Bronchial epithelial cell (primary cell): ENCODE measurements around the gene CCDC40. TPM values are rescaled to one million over a fixed set of nuclear protein-coding genes. Genes with fewer than 3 reads are reported as not detected.

Experiments used
- DNase-seq: peaks from one replicate; pipeline ENCODE4 v3.0.0-alpha.2; 2010; ENCODE audit warnings: low read depth
- FAIRE-seq: peaks from 2 replicates; lab custom pipeline; 2011; peaks lifted over from hg19 to GRCh38; lab: Jason Lieb, UNC
- H3K27me3 ChIP-seq: 2 replicates; pipeline ENCODE4 v1.5.1; 2011; ENCODE audit warnings: low read length; ENCODE audit not compliant: control insufficient read depth, insufficient read depth
- H3K36me3 ChIP-seq: 2 replicates; pipeline ENCODE4 v1.5.1; 2011; ENCODE audit warnings: low read length; ENCODE audit not compliant: control insufficient read depth, insufficient read depth
- H3K4me3 ChIP-seq: 2 replicates; pipeline ENCODE4 v1.5.1; 2011; ENCODE audit warnings: mild to moderate bottlenecking, low read depth, low read length, control low read depth
- total RNA-seq: library from RNA; depleted of rRNA; stranded (reverse); fragments of >200 nt; gene quantifications from 2 replicates; pipeline ENCODE4 v1.2.1, GENCODE V29; 2014
- TF ChIP-seq, protein P1 (sequence below): IDR thresholded peaks from 2 replicates; pipeline ENCODE4 v1.5.1; 2011; ENCODE audit warnings: mild to moderate bottlenecking, moderate library complexity, low read length, control low read depth, inconsistent platforms; ENCODE audit not compliant: insufficient read depth, severe bottlenecking

CCDC40 gene
- total RNA-seq, 1 donor from 2014 or later, result 0.79 TPM

DNA sequence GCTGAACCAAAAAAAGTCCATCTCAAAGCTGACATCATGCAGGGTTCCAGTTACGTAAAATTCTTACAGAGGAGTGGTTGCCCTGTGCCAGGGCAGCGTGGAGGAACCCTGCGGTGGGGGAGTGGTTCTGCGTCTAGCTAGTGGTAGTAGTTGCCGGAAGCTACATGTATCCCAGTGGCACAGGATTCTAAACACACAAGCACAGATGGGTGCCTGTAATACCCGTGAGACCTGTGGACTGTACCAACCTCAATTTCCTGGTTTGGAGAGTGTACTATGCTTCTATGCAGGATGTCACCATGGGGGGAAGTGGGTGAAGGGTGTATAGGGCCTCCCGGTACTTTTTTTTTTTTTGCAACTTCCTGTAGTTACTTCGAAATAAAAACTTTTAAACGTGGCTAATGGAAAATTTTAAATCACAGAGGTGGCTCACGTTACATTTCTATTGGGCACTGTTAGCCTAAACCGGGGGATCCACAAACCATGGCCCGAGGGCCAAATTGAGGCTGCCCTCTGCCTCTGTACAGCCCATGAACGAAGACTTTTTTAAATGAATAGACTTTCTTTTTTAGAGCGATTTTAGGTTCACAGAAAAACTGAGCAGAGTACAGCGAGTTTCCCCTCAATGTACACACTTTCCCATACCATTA, 39.3 kb upstream of the CCDC40 start:
- H3K36me3 ChIP-seq, result peaks cover 3% of the 10 kb centered on the region
- TF ChIP-seq, protein P1, sequence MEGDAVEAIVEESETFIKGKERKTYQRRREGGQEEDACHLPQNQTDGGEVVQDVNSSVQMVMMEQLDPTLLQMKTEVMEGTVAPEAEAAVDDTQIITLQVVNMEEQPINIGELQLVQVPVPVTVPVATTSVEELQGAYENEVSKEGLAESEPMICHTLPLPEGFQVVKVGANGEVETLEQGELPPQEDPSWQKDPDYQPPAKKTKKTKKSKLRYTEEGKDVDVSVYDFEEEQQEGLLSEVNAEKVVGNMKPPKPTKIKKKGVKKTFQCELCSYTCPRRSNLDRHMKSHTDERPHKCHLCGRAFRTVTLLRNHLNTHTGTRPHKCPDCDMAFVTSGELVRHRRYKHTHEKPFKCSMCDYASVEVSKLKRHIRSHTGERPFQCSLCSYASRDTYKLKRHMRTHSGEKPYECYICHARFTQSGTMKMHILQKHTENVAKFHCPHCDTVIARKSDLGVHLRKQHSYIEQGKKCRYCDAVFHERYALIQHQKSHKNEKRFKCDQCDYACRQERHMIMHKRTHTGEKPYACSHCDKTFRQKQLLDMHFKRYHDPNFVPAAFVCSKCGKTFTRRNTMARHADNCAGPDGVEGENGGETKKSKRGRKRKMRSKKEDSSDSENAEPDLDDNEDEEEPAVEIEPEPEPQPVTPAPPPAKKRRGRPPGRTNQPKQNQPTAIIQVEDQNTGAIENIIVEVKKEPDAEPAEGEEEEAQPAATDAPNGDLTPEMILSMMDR, result no peak

DNA sequence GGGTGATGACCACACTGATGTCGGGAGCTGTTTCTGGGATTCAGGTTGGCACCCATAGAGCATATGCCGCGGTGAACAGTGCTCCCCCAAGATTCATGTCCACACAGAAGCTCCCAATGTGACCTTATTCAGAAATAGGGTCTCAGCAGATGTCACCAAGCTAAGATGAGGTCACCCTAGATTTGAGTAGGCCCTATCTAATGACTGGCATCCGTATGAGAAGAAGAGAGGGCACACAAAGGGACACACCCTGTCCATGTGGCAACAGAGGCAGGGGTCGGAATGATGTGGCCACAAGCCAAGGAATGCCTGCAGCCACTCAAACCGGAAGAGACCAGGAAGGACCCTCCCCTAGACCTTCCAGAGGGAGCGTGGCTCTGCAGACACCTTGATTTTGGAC, 36.3 kb upstream of the CCDC40 start:
- Histone ChIP-seq H3K36me3 (peaks cover 6% of the 10 kb centered on the region), H3K27me3 (no peaks in the 10 kb centered on the region), H3K4me3 (no peak overlapping the region)
- DNase-seq (no peak), FAIRE-seq (peak; percentile 89)
- TF ChIP-seq, protein P1, result no peak

More for the DNA sequence above, 39.3 kb upstream of the CCDC40 start:
- FAIRE-seq, result no peak
- H3K27me3 ChIP-seq, result no peaks in the 10 kb centered on the region
- no peak overlapping the region for H3K4me3 ChIP-seq
- no peak for DNase-seq

DNA sequence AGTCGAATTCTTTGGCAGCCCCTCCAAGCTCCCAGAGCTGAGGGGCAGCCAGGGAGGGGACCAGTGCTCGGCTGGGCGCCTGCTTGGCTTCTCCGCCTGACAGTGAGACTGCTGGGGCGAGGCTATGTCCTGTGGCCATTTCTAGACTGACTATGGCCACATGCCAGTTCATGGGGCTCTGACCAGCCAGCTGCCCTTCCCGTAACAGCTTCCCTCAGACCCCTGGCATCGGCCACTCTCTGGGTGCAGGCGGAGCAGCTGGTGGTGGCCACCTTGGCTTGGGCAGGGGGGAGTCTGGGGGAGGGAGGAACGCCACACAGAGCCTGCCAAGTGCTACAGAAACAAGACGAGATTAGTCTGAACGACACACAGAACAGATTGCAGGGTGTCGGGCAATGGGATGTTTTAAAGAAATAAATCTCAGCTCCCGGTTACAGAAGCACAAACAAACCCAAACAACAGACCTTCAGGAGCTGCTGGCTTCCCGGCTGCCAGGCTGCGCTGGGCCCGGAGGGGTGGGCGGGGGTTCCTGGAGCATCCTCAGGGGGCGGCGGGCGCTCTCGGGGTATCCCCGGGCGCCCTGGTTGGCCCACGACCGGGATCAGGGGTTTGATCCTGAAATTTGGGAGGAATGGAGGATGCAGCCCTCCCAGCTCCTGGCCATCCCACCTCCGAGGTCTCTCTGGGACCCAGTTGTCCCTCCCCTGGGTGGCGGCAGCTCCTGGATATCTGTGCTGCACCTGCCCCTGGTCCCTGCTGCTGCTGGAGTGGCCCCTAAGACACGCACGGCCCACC, 35.3 kb upstream of the CCDC40 start:
- TF ChIP-seq, protein P1, result no peak
- FAIRE-seq, result no peak
- no peak for DNase-seq
- Histone ChIP-seq H3K4me3 (no peak overlapping the region), H3K27me3 (no peaks in the 10 kb centered on the region), H3K36me3 (peaks cover 6% of the 10 kb centered on the region)

DNA sequence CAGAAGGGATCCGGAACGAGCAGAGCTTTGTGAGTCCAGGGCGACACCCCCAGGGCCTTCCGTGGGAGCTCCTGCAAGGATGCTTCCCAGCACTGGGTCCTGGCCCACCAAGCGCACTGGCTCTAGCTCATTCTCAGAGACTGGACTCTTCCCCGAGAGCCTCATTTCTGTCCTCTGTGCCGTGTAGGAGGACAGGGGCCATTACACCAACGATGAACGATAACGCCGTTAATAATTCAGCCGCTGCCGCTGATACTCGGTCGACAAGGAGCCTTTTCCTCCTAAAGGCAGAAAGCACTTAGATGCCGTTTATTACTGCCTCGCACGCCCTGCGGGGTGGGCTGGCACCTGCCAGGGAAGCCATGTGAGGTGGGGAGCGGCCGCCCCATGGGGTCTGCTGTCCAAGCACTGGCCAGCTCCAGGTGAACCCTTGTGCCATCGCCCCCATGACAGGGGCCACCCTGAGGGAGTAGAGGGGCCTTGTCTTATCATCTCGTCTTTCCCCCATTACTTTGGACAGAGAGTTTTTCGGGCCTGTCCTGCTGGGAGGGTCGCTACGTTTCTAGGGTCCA, 34.3 kb upstream of the CCDC40 start:
- peaks cover 6% of the 10 kb centered on the region for H3K36me3 ChIP-seq
- H3K27me3 ChIP-seq, result no peaks in the 10 kb centered on the region
- DNase-seq, result no peak
- TF ChIP-seq, protein P1, result no peak
- H3K4me3 ChIP-seq, result no peak overlapping the region
- FAIRE-seq, result peak; percentile 40

DNA sequence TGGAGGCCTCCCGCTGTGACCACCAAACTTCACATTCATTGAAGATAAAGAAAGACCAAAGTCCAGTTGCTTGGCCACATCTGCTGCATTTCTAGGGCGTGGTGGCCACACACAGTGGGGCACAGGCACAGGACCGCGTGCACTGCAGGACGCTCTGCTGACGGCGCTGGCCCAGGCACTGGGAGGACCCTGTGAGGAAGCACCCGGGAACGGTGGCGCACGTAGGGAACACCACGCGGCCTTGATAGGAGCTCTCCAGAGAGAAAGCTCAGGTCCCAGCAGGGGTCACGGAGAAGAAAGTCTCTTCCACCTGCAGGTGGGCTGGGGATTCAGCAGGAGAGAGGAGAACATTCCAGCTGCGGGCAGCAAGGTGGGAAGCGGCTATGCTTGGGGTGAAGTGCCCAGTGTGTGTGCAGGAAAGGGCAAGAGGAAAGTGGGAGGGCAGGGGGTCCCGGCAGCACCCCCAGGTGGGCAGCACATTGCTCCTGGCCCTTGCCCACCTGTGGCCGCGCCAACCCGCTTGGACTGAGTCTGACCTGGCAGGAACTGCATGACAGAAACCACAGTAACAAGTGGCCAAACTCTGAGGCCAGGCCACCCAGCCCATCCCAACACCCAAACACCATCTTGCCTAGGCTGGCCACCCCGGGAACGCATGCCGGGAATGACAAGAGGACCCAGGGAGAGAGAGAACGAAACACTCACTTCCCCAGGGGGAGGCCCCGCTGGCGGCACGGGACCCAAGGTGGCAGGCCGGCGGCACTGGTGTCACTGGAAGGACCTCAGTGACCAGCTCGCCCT, 33.6 kb upstream of the CCDC40 start:
- DNase-seq (no peak), FAIRE-seq (no peak)
- TF ChIP-seq, protein P1, result no peak
- Histone ChIP-seq H3K4me3 (no peak overlapping the region), H3K27me3 (no peaks in the 10 kb centered on the region), H3K36me3 (peaks cover 6% of the 10 kb centered on the region)
